GM21619 (cell line): ENCODE results near the gene TNRC6A.
"Not testable (repeated sequence)": the region's sequence is repeated elsewhere in the genome, so short reads cannot be mapped to it uniquely, and the experiment has no call there.

Experiments used
- ATAC-seq: cut with Tn5 transposase; IDR thresholded peaks from one replicate; pipeline ENCODE4 v1.9.1; 2021; ENCODE audit not compliant: unreplicated experiment

TNRC6A gene

DNA sequence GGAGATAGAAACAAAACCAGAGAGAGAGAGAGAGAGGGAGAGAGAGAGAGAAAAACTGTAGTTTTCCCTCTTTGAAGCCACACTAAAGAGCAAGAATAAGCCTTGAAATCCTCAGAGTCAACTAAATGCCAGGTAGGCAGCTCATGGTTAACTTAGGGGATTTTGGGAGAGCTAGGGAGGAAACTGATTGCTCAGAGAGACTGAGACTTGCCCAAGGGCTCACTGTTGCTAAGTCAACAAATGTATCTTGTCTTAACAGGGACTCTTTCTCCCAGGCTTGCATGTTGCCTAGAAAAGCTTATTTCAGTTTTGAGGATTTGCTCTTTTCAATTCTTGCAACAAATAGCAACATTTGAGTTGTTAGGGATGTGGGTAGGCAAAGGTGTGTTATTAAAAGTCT lies 111.8 kb downstream of the TNRC6A start:
- ATAC-seq: no peak

DNA sequence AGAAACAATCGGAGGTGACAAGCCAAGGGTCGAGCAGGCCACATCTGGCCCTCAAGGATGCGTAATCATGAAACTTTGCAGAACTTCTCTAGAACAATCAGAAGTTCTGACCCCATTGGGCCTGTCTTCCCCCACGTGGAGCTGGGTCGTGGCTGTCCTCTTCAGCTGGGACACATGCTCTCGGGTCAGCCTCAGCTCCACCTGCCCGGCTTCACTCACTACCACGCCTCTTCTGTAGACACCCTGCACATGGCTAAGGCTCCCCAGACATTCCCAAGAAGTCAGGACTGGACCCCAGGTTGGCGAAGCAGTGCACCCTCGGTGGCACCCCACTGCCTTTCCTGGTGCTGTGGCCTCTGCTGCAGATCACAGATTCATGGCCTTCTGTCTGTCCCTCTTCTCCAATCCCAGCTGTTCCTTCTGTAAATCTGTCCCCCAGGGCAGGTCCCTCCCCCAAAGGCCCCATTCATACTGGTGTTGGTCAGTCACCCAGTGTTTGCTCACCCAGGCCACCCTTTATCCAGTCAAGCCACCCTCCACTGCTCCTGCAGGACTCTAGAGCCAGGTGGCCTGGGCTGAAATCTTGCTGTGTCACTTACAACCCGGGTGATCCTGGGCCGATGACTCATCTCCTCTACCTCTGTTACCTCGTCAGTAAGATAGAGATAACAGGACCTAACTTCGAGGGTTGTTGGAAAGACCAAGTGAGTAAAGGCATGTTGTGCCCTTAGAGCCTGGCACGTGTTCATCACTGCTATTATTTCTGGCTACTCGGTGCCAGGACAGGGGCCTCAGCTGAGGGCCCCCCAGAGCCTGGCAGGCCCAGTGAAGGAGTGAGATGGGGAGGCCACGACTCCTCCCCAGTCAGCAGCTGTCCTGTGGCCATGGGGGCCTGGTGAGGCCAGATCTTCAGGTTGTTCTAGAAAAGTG lies 114.9 kb downstream of the TNRC6A start:
- no peak for ATAC-seq

DNA sequence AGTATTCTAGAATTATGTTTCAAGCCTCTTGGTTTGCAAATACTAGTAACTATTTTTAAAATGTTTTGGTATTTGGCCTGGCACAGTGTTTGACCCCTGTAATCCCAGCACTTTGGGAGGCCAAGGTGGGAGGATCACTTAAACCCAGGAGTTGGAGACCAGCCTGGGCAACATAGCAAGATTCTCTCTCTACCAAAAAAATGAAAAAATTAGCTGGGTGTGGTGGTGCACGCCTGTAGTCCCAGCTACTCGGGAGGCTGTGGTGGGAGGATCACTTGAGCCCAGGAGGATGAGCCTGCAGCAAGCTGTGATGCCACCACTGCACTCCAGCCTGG lies 115.5 kb downstream of the TNRC6A start:
- ATAC-seq: not testable (repeated sequence)

DNA sequence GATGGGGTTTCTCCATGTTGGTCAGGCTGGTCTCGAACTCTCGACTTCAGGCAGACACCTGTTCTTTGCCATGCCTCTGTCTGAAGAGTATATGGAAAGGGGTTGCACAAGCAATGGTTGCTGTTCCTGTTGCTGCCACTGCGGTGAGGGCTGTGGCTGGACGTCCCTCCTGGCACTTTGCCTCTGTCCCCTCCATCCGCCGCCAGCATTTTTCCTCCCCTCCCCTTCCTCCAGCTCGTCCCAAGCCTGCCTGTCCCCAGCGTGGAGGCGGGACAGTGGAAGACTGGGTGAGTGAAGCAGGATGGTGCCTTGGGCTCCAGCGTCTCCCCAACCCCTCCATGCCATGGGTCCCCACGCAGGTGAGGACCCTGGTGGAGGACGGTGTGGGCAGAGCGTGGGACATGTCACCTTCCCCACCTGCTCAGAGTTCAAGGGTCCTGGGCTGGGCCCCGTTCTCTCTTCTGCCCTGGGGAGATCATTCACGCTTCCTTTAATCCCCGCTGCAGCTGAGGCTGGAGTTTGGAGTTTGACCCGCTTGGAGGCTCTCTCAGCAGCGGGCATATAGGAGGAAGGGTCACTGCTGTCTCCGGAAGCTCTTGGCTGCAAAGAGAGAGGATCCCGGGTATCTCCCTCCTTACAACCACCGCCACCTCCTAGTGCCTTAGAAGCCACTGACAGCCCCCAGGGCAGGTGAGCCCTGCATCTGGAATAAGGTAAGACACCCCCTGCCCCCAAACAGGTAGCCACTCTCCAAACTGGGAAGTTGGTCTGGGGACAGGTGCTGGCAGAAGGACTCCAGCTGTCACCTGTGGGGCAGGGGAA lies 116.5 kb downstream of the TNRC6A start, which contains the start of gene SLC5A11:
TSS of gene SLC5A11 (plus strand) at position 238 of the 822 bp plus-strand sequence. CDS start 12,681 bp downstream, outside the sequence.
- no peak for ATAC-seq

DNA sequence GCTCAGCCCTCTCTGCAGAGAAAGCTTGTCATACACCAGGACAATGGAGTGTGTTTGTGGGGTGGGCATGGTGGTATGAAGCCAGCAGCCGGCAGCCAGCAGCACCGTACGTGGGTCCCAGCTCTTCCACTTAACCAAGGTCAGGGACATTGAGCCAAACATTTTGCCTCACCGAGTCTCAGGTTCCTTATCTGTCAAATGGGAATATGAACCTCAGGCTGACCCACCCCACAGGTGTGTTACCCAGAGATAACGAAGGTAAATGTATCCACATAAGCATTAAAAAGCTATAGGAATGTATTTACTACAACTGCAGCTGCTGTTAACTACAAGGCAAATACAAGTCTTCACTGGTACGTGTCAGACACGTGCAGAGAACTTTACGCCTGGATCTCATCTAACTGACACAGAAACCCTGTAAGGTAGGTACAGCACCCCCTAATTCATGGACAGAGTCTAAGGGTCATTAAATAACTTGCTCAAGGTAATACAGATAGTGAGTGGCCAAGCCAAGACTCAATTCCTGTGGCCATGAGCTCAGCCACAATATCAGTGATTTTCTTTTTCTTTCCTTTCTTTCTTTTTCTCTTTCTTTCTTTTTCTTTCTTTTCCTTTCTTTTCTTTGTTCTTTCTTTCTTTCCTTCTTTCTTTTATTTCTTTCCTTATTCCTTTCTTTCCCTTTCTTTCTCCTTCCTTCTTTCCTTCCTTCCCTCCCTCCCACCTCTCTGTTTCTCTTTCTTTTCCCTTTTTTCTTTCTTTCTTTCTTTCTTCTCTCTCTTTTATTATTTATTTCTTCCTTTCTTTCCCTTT lies 117.3 kb downstream of the TNRC6A start:
- ATAC-seq: no peak

GRCh38 chr16:24847358-24847664 lies 117.9 kb downstream of the TNRC6A start:
- no peak for ATAC-seq

DNA sequence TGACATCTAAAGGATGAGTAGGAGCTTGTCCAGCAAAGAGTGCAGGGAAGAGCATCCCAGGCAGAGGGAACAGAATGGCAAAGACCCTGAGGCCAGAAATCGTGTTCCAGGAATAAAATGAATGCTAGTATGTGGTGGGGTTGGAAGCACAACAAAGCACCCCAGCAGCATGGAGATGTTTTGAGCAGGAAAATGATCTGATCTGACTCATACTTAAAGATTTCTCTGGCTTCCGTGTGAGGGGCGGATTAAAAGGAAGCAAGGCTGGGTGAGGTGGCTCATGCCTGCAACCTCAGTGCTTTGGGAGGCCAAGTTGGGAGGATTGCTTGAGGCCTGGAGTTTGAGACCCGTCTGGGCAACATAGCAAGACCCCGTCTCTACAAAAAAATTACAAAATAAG lies 118.6 kb downstream of the TNRC6A start:
- ATAC-seq: no peak

- no peak for ATAC-seq
Measured at GRCh38 chr16:24849641-24850040, 120.2 kb downstream of the TNRC6A start.

GRCh38 chr16:24850289-24850938 lies 121.0 kb downstream of the TNRC6A start:
- no peak for ATAC-seq

DNA sequence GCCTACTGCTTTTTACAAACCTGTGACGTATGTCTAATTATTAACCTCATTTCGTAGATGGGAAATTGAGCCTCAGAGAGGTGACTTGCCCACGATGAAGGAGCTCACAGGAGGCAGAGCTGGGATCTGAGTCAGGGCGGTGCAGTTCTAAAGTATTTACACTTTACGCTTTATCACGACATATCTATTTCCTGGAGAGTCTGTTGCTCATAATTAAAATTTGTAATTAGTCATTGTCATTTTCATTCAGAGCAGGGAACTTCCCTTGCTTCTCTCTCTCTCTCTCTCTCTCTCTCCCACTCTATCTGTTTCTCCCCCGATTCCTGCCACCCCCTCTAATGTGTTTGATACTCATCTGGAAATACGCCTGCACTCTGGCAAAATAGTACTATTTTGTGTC lies 122.2 kb downstream of the TNRC6A start:
- no peak for ATAC-seq

DNA sequence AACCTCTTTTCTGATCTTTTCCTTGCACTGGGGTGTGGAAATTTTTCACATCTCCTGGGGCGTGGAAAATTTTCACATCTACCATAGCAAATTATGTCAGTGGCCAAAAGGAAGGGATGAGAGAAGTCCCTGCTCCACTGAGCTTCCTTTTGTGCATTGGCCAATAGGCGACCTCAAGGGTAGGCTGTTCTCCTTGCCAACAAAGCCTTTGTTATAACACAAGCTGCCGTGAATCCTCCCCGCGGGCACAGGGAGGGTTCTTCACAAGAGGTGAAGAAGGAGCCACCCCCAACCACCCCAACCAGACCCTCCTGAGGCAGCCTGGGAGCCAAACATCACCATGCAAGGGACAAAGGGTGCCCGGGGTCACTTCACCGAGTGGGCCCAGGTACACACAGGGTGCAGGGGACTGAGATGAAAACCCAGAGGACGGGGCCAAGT lies 122.8 kb downstream of the TNRC6A start:
- no peak for ATAC-seq

DNA sequence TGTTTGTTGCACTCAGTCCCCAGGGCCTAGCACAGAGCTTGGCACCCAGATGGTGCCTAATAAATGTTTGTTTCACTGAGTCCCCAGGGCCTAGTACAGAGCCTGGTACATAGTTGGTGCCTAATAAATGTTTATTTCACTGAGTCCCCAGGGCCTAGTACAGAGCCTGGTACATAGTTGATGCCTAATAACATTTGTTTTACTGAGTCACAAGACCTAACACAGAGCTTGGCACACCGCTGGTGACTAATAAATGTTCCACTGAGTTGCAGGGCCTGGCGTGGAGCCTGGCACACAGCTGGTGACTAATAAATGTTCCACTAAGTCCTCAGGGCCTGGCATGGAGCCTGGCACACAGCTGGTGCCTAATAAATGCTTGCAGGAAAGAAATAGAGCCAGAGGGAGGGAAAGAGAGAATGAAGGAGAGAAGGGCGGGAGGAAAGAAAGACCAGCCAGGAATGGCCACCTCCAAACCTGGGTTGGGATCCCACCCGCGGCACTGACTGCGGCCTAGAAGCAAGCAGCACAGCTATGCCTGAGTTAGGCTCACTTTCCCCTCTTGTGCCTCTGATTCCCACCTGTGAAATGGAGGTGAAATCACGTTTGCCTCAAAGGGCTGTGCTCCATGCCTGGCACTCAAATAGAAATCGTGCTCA lies 123.8 kb downstream of the TNRC6A start:
- no peak for ATAC-seq

GRCh38 chr16:24853830-24854229 lies 124.4 kb downstream of the TNRC6A start:
- ATAC-seq: no peak

DNA sequence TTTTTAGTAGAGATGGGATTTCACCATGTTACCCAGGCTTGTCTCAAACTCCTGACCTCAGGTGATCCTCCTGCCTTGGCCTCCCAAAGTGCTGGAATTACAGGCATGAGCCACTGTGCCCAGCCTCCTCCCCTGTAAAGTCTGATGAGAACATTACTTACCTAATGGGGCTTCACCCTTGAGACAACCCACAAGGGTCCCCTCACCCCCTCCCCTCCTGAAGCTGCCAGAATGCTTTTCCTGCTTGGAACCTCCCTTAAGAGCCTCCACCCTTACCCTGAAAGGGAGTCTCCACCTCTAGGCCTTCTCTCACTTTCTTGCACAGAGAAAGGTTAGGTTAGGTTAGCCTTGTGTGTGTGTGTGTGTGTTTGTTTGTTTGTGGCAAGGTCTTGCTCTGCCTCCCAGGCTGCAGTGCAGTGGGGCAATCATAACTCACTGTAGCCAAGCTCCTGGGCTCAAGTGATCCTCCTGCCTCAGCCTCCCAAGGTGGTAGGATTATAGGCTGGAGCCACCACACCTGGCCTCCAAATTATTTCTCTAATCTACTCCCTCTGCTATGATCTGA lies 125.2 kb downstream of the TNRC6A start:
- no peak for ATAC-seq

GRCh38 chr16:24855678-24856077 lies 126.2 kb downstream of the TNRC6A start:
- no peak for ATAC-seq

DNA sequence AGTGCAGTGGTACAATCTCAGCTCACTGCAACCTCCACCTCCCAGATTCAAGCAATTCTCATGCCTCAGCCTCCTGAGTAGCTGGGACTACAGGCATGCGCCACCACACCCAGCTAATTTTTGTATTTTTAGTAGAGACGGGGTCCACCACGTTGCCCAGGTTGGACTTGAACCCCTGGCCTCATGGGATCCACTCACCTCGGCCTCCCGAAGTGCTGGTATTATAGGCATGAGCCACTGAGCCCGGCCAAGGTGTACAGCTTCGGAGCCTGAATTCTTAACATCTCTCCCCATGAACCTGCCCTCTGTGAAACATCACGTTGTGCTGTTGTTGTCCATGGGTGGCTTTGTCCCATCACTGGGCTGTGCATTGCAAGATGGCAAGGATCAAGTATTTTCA lies 127.4 kb downstream of the TNRC6A start:
- not testable (repeated sequence) for ATAC-seq

DNA sequence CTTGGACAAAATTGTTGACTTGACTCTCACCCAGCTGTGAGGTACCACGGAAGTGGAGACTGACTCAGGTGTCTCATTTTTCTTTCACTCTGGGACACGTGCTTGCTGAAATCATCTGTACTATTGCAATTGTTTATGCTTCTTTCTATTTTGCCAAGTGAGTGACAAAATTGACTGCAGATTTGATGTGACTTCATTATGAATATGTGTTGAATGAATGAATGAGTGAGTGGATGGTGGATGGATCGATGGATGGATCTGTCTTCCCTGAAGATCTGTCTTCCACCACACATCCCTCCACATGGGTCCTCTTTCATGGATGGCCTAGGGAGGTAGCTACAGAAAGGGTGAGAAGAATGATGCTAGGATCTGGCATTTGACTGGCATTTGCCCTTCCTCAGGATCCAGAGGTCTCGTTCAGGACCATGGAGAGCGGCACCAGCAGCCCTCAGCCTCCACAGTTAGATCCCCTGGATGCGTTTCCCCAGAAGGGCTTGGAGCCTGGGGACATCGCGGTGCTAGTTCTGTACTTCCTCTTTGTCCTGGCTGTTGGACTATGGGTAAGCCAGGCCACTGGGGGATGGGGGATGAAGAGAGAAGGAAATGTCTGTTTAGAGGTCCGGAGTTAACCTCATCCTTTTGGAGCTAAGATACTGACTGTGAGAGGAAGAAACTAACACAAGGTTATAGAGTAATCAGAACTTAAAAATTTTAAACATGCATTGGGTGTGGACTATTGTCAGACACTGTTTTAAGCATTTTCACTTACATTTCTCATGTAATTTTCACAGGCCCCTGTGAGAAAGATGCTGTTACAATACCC lies 129.0 kb downstream of the TNRC6A start:
- ATAC-seq: no peak

GRCh38 chr16:24861461-24861860 lies 132.0 kb downstream of the TNRC6A start:
- ATAC-seq: no peak
